Tibial nerve (tissue), 4 donors: ENCODE data around the gene RAB28.

ENCODE experiments used
- CTCF ChIP-seq, 5 experiments: fragments of 200-600 bp in 3 of 5; fragments of 450-650 bp in 2 of 5; sonication (generic) in 3 of 5; IDR thresholded peaks; one replicate each; pipeline ENCODE4 v1.5.1; 2016 to 2019; ENCODE audit warnings: antibody characterized with exemption in 5 of 5, mild to moderate bottlenecking in 3 of 5, moderate library complexity in 2 of 5
- EP300 ChIP-seq, 2 donors: sonication (generic); formaldehyde crosslinking; IDR thresholded peaks; one replicate each; pipeline ENCODE4 v1.6.1; 2017; ENCODE audit warnings: antibody characterized with exemption in 2 of 2, mild to moderate bottlenecking in 1 of 2
- POLR2A ChIP-seq, 2 donors: fragments of 450-650 bp; IDR thresholded peaks; one replicate each; pipeline ENCODE4 v1.6.1; 2017; ENCODE audit warnings: antibody characterized with exemption in 2 of 2, mild to moderate bottlenecking in 2 of 2, moderate library complexity in 2 of 2

- TF ChIP-seq CTCF (IDR thresholded peaks at IDR 0.05), result no peak
- TF ChIP-seq POLR2A (IDR thresholded peaks at IDR 0.05), result no peak
- TF ChIP-seq EP300 (IDR thresholded peaks at IDR 0.05), result no peak
Observed at GRCh38 chr4:13344216-13344615, 139.9 kb downstream of the RAB28 start.
